ENCODE measurements around the gene GLYR1. TPM values are rescaled to one million over a fixed set of nuclear protein-coding genes. Genes with fewer than 3 reads are reported as not detected.
A peak's percentile ranks its signal among the peaks of the same experiment; 100 is the strongest.

The GLYR1 gene
- polyA plus RNA-seq, 2 of the 4 experiments (the other 2 are of a cell fraction): 37.1 to 55.1 TPM

GRCh38 chr16:4767872-4768548 is 79.1 kb downstream of the GLYR1 start:
- no peak for TF ChIP-seq HOXB13 (CRISPR knock-in tag; IDR thresholded peaks at IDR 0.05; ENCODE audit: low read depth)
- TF ChIP-seq CBX2 (IDR thresholded peaks at IDR 0.05; ENCODE audit: borderline replicate concordance, low read depth): no peak
- TF ChIP-seq ESRRA (IDR thresholded peaks at IDR 0.05; ENCODE audit: borderline replicate concordance, low read length): no peak
- no peak for TF ChIP-seq CHD2 (IDR thresholded peaks at IDR 0.05; ENCODE audit: low read length, partially characterized antibody)
- TF ChIP-seq HOXB5 (CRISPR knock-in tag; IDR thresholded peaks at IDR 0.05): no peak
- WGBS (ENCODE audit: missing lambda C conversion rate): 41% methylated on average over 17 of the region's 17 CpGs
- ChIA-PET POLR2A (interaction anchor here (0.9 to 2.3 kb wide), 10 partner anchors 8 to 176 kb away, joined by 3 to 25 read pairs (median 4); partner anchors contain the start of genes ANKS3, DNAAF8, GLYR1 and ROGDI), CTCF (interaction anchor here (1.0 to 2.2 kb wide), 2 partner anchors 188 to 259 kb away, joined by 3 to 13 read pairs; no protein-coding TSS in a partner anchor)
- FAIRE-seq: no peak
- H3K27ac ChIP-seq: peak overlapping the region; percentile 84 to 98
- peak in 1 of 2 experiments; percentile 10; a peak in 1 of 6 replicates for ATAC-seq
- H3K9me3 ChIP-seq: no peaks in the 10 kb centered on the region
- H3K4me3 ChIP-seq: peak overlapping the region; percentile 81
- peak in 1 of 2 experiments; percentile 50 for DNase-seq (ENCODE audit: low read depth in 1 of 2, low spot score in 1 of 2)
- H3K4me2 ChIP-seq: peak overlapping the region; percentile 86
- H3K4me1 ChIP-seq: peaks cover 17% of the 10 kb centered on the region; the same call in 2 of the 3 replicates

- Histone ChIP-seq H3K27ac (peak within 1 kb of the TSS; percentile 84 to 98), H3K9me3 (no peaks in the 10 kb centered on the region), H3K4me2 (peak within 1 kb of the TSS; percentile 86), H3K4me3 (peak within 1 kb of the TSS; percentile 81), H3K4me1 (peaks cover 17% of the 10 kb centered on the region; the same call in 2 of the 3 replicates)
- ChIA-PET POLR2A (interaction anchor here (1.3 to 2.3 kb wide), 3 partner anchors 32 to 151 kb away, joined by 3 to 25 read pairs (median 5); partner anchors contain the start of genes ANKS3 and DNAAF8), CTCF (interaction anchor here (0.7 to 1.2 kb wide), 4 partner anchors 103 to 189 kb away, joined by 3 to 5 read pairs (median 3); no protein-coding TSS in a partner anchor)
- WGBS (ENCODE audit: missing lambda C conversion rate): 2% methylated on average over 17 of the region's 72 CpGs
- ATAC-seq: peak; percentile 86 to 94
- TF ChIP-seq, protein P1, sequence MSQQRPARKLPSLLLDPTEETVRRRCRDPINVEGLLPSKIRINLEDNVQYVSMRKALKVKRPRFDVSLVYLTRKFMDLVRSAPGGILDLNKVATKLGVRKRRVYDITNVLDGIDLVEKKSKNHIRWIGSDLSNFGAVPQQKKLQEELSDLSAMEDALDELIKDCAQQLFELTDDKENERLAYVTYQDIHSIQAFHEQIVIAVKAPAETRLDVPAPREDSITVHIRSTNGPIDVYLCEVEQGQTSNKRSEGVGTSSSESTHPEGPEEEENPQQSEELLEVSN (IDR thresholded peaks at IDR 0.05; ENCODE audit: borderline replicate concordance, low read depth): peak; percentile 62; the same call in 1 of the 2 replicates
- peak; percentile 75 for TF ChIP-seq POLR2A (IDR thresholded peaks at IDR 0.05; ENCODE audit: low read length)
- TF ChIP-seq PHF8 (IDR thresholded peaks at IDR 0.05; ENCODE audit: borderline replicate concordance, low read depth): peak; percentile 89
- TF ChIP-seq, protein P2, sequence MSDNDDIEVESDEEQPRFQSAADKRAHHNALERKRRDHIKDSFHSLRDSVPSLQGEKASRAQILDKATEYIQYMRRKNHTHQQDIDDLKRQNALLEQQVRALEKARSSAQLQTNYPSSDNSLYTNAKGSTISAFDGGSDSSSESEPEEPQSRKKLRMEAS (IDR thresholded peaks at IDR 0.05): peak; percentile 87
- TF ChIP-seq CEBPB (IDR thresholded peaks at IDR 0.05): no peak
- no peak for TF ChIP-seq SREBF2 (IDR thresholded peaks at IDR 0.05)
- TF ChIP-seq RFX5 (IDR thresholded peaks at IDR 0.05): 0 out of 2 replicates have a peak, but pooled peaks have one; percentile 52
- no peak for TF ChIP-seq ZNF302 (CRISPR knock-in tag; IDR thresholded peaks at IDR 0.05)
- peak; percentile 30; the same call in 1 of the 2 replicates for TF ChIP-seq GATA3 (IDR thresholded peaks at IDR 0.05; ENCODE audit: borderline replicate concordance)
- TF ChIP-seq KDM5A (IDR thresholded peaks at IDR 0.05): peak; percentile 61; the same call in 1 of the 2 replicates
- peak; percentile 63; the same call in 1 of the 2 replicates for TF ChIP-seq KDM1A (IDR thresholded peaks at IDR 0.05; ENCODE audit: low read depth)
- peak; percentile 61; the same call in 1 of the 3 replicates for TF ChIP-seq BCL3 (IDR thresholded peaks at IDR 0.05)
- peak; percentile 58; the same call in 1 of the 2 replicates for TF ChIP-seq MYC (IDR thresholded peaks at IDR 0.05; ENCODE audit: borderline replicate concordance, low read length)
- TF ChIP-seq ZC3H11A (IDR thresholded peaks at IDR 0.05): no peak
- peak; percentile 50 to 70; a peak in 4 of 5 replicates for TF ChIP-seq JUN (IDR thresholded peaks at IDR 0.05)
- TF ChIP-seq EHF (CRISPR knock-in tag; IDR thresholded peaks at IDR 0.05): no peak
- FAIRE-seq: no peak
- peak; percentile 96 to 97 for DNase-seq (ENCODE audit: low read depth in 1 of 2, low spot score in 1 of 2)
Observed at GRCh38 chr16:4766875-4767628, 80.0 kb downstream of the GLYR1 start, which contains the start of gene ZNF500. Gene ZNF500 (minus strand): TSS chr16:4767162. CDS start chr16:4765978, 1,184 bp downstream.

Measured in A549 (cell line).